Posterior vena cava (tissue), 2 donors: Measurements from ENCODE around the gene MYO19. TPM values are rescaled to one million over a fixed set of nuclear protein-coding genes. Genes with fewer than 3 reads are reported as not detected.

Experiments
- DNase-seq: peaks from one replicate; pipeline ENCODE4 v3.0.0-alpha.2; 2020; ENCODE audit warnings: low spot score
- intact Hi-C, 2 donors: fragments of 100-400 bp; cut with DNase I; formaldehyde crosslinking; loops; one replicate each; pipeline versions ENCODE4 v1.14.1 to v1.14.2; 2022 to 2023
- long read RNA-seq, 2 donors: library from polyadenylated mRNA; unstranded; transcript quantifications; one replicate each; pipeline ENCODE4 v2.0.0, GENCODE V29; 2020 to 2021
- total RNA-seq, 2 donors: library from RNA; stranded (reverse); fragmentation: NEBNext Ultra II Directional; extraction: Animal tissue kit (Norgen Biotek cat#: 25700); gene quantifications; one replicate each; pipeline ENCODE4 v1.2.1, GENCODE V29; 2021
- donor health status: DM: yes; HTN: yes; CAD: no.
- donor health status: DM: yes; HTN: yes; CAD: no.

The MYO19 gene, protein sequence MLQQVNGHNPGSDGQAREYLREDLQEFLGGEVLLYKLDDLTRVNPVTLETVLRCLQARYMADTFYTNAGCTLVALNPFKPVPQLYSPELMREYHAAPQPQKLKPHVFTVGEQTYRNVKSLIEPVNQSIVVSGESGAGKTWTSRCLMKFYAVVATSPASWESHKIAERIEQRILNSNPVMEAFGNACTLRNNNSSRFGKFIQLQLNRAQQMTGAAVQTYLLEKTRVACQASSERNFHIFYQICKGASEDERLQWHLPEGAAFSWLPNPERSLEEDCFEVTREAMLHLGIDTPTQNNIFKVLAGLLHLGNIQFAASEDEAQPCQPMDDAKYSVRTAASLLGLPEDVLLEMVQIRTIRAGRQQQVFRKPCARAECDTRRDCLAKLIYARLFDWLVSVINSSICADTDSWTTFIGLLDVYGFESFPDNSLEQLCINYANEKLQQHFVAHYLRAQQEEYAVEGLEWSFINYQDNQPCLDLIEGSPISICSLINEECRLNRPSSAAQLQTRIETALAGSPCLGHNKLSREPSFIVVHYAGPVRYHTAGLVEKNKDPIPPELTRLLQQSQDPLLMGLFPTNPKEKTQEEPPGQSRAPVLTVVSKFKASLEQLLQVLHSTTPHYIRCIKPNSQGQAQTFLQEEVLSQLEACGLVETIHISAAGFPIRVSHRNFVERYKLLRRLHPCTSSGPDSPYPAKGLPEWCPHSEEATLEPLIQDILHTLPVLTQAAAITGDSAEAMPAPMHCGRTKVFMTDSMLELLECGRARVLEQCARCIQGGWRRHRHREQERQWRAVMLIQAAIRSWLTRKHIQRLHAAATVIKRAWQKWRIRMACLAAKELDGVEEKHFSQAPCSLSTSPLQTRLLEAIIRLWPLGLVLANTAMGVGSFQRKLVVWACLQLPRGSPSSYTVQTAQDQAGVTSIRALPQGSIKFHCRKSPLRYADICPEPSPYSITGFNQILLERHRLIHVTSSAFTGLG
- 10 to 100 TPM; 32.7 to 36.4 TPM for total RNA-seq
- long read RNA-seq, donor 1, partial matches to known transcripts: 4 of 9 reads
- long read RNA-seq, donor 1, other reads (novel, unspliced or antisense): 3 of 9 reads
- long read RNA-seq, donor 2, transcript MYO19-225 (11 exons, 1,640 nt): major isoform, 11 of 24 reads
- long read RNA-seq, donor 2, partial matches to known transcripts: 7 of 24 reads
- long read RNA-seq, donor 2, other reads (novel, unspliced or antisense): 6 of 24 reads

DNA sequence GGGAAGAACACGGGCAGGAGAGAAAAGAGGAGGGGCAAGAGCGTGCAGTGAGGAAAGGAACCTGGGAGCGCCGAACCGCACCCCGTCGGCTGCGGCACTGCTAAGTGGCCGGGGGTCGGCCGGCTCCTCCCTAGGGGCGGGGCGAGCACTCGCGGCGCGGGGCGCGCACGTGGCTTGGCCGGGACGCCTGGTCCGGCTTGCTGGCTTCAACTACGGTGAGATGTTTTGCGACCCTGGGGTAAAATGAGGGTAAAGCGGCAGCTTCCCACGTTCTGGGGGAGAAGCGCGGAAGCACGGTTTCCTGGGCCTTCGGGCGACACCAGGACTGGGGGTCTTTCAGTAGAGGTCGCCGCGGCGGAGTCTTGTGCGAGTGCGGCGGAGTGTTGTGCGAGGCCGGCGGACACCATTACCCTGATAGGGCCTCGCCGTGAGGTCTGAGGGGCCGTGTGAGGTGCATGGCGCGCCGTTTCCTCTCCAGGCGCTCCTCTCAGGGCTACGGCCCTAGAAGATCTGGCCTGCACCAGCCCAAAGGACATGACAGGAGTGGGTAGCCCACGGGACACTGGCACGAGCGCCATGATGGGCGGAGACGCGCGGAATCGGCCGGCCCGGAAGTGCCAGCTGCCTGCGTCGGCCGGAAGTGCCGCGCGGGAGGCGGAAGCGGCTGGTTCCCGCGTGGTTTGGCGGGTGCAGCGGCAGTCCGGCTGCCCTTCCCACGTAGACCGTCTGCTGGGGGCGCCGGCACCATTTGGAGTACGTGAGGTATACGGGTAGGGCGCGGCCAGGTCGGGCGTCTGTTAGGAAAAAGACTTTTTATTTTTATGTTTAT lies at the start of gene MYO19, which contains the start of gene PIGW:
TSS of gene MYO19 (minus strand) at position 29 of the 829 bp plus-strand sequence. CDS start 2,330 bp downstream, outside the sequence.
TSS of gene PIGW (plus strand) at position 148 of the 829 bp plus-strand sequence. CDS start 2,115 bp downstream, outside the sequence.
- peak; percentile 97 for DNase-seq
- intact Hi-C loops: no loop called here

DNA sequence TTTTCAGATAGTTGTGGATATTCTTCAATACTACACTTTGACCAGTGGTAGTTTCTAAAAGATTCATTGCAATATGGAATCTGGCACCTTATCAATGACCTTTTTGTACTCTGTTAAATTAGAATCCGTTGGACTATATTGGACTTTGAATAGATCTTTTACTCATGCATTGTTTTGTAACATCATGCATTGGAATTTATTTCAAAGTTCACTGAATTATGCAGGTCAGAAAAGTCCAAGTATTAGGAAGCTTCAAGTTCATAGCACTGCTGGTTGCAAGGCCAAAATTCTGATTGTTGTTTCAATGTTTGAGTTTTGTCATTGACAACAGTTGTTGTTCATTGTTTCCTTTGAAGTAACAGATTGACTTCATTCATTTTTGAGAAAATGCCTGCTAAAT lies 49.1 kb upstream of the MYO19 start:
- intact Hi-C loops: no loop called here
- DNase-seq: no peak

DNA sequence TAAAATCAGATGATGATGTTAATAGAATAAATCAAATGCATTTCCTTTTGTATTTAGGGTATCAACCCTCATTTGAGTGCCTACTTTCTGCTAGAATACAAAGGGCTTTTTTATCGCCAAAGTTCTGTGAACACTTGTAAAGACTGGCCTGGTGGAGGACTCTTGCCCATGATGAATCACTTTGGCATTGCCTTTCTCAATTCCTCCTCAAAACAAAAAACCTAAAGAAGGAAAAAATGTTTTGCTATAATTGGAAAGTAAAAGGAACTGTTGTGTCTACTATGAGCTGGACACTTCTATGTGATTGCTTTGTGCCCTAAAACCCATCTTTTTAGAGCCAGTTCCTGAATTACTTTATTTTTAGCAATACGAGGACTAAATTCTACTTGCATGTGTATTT lies 44.0 kb upstream of the MYO19 start:
- DNase-seq: no peak
- intact Hi-C loops: no loop called here

DNA sequence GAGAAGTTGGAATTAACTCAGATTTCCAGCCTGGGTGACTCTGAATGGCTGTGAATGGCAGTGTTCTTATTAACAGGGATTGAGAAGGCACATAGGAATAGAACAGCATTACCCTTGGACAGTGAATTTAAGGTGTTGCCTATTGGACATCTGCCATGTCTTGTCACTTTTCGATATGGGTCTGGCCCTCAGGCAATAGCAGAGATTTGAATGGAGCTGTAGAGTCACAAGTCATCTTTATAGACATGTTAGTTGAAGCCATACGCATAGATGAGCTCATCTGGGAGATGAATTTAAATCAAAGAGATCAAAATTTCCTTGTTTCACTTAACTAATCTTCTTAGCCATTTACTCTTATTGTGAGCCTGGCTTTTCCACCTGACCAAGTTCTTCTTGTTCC lies 42.1 kb upstream of the MYO19 start:
- intact Hi-C loops: no loop called here
- no peak for DNase-seq

DNA sequence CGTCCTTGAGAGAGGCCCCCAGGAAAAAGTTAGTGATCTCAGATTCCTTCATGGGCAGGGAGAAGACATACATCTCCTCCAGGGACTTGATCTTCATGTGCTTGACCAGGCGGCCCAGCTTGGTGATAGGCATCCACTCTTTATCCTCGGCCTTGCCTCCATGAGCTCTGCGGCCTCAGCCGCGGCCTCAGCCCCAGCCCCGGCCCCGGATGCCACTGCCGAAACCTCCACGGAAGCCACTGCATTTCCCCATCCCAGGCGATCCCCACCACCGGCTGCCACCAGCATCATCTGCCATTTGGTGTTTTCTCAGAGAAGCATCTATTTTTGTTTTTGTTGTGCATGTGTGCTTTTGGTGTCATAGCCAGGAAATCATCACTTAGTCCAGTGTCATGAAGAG lies 40.4 kb upstream of the MYO19 start:
- intact Hi-C loops: no loop called here
- DNase-seq: no peak

DNA sequence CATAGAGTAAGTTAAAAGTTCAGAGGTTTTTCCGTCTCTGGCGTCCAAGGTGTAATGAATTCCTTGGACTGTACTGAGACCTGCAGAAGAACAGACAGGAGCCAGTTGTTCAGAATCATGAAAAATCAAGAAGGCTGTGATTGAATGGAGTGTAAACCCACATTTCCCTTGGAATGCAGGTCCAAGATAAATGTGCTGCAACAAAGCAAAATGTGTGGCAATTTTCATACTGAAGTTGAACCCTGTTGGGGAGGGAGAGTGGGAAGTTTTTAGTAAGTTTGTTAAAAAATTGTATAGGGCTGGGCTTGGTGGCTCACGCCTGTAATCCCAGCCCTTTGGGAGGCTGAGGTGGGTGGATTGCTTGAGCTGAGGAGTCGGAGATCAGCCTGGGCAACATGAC lies 31.4 kb upstream of the MYO19 start:
- intact Hi-C loops: loop anchor here in 1 of 2 donors (5.0 kb wide), 1 partner anchor 1479 kb away; no protein-coding TSS in a partner anchor
- no peak for DNase-seq

DNA sequence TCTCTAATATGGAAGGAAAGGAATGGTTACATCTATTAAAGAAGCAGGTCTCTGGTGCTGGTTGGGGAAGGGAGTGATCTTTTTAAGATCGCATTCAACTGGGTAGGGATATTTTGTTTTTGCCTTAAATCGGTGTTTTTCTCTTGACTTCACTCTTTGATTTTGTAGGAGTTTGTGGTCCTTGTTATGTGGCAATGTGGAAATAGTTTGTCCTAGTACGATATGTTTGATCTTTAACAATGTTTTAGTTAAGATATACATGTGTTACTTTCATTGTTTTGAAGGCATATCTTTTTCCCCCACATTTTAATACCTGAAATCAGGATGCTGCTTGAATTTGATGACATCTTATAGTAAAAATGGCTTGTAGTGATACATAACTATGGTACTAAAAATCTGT lies 18.8 kb upstream of the MYO19 start:
- no peak for DNase-seq
- intact Hi-C loops: no loop called here

DNA sequence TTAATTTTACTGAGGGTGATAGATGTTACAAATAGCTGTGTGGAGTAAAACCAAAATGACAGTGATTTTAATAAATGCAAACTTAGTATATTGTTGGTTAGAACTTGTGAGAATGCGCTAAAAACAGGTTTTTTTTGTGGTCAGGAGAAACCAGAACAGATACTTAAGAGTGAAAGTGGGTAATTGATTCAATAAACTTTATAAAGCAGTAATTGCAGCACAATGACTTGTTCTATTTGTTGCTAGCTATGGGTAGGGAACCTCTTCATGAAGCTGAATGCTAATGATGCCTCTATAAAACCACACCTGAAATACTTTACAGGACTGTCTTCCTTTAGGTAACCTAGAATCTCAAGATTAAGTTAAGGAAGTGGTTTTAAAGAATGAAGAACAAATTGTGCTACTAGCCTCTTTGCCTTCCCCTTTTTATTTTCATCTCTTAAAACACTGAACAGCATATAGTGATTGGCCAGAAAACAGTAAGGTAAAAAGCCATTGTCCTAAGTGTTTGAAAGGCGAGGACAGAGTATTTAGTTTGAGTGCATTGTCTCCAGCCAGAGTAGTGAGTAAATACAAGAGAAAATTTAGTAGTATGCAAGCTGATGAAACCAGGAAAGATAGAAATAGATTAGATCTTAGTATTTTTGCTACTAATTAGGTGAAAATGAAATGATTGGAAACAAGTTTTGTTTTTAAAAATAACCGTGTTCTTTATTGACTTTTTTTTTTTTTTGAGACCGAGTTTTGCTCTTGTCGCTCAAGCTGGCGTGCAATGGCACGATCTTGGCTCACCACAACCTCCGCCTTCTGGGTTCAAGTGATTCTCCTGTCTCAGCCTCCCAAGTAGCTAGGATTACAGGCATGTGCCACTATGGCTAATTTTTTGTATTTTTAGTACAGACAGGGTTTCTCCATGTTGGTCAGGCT lies 16.1 kb upstream of the MYO19 start:
- DNase-seq: no peak
- intact Hi-C loops: no loop called here

DNA sequence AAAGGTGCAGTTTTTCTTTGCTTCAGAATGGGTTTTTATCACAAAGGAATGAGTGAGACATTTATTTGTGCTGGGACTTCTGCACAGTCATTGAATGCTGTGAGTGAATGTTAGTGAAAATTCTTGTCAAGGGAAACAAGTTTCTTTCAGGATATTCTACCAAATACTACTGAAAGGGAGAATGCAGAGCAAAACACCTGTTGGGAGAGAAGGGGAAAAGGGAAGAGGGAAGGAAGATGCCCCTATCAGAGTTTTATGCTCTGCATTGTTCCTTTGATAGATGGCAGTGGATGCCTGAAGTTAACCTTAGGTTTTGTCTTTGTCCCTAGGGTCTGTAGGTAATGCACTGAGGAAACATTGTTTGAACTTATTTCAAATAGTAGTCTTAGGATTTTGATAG lies 13.1 kb upstream of the MYO19 start:
- no peak for DNase-seq
- intact Hi-C loops: no loop called here

DNA sequence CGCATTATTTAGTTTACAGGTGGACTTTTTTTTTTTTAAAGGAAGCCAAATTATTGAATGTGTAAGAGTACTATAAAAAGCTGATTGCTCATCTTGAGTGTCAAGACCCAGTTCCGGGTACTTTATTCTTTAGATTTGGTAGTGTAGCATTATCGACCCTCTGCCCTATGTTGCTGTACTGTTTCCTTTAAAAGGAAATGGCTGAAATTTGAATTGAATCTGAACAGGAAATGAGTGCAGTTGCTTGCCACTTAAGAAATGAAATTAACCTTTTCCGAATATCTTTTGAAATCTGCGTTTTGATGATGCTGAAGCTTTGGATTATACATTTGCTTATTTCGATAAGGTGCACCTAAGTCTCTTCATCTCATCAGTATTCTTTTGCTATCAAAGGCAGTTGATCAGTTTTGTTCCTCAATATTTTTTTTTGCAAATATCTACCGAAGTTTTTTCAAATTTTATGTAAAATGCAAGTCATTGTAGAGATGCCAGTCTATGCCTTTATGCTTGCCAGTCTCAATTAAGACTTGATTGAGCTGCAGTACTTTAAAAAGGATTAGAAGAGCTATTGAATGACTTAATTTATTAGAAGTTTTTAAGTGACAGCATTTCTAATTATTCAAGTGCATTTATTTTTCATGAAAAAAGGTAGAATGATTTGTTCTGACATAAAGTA lies 11.9 kb upstream of the MYO19 start:
- intact Hi-C loops: no loop called here
- no peak for DNase-seq

DNA sequence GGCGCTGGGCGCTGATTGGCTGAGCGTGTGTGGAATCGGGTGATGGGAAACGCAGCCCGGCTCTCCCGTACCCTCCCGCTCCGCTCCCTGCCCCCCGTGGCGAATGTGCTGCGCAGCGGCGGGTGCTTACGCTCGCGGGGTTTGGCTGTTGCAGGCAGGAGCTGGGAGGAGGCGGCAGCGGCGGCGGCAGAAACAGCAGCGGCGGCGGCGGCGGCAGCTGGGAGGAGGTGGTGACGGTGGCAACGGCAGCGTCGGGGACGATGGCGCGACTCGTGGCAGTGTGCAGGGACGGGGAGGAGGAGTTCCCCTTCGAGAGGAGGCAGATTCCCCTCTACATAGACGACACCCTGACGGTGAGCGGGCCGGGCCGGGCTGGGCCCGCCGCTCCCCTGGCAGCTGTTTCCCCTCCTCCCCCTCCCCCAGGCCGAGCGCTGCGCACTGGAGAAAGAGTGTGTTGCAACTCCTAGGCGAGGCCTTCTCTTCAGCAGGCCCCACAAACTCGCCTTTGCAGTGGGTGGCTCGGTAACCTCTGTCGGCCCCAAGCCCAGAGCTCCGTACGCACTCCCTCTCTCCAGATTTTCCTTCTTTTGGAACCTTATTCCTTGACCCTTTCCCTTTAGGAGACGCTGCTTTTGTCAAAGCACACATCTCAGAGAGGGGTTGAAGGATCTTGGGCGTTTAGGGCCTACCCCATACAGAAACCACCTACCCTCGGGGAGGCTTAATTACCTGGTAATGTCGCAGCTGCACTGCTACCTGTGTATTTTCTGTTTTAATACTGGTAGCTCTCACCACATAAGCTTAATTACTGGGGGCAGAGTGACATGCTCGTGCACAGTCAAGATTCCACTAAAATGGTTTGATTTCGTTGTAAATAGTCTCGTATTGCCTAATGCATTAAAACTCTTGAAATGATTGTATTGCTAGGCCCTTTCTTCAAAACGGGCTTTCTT lies 11.1 kb upstream of the MYO19 start:
- intact Hi-C loops: no loop called here

DNA sequence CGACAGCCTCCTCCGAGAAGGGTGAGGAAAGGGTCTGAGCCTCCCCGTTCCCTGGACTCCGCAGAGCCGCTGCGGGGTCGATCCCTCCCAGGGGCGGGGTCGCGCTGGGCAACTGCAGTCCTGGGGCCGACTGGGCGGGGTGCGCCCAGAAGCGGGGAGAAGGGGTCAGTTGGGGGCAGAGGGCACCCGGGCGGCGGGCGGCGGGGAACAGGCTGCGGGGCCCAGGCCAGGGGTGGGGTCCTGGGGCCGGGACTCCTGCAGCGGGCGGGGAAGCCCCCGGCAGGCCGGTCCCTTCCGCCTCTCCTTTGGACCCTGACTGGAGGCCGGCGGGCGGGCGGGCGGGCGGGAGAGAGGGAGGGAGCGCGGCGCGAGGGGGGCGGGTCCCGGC lies 10.4 kb upstream of the MYO19 start:
- intact Hi-C loops: no loop called here
- no peak for DNase-seq

More for the DNA sequence above, 11.1 kb upstream of the MYO19 start:
- peak; percentile 99 for DNase-seq

DNA sequence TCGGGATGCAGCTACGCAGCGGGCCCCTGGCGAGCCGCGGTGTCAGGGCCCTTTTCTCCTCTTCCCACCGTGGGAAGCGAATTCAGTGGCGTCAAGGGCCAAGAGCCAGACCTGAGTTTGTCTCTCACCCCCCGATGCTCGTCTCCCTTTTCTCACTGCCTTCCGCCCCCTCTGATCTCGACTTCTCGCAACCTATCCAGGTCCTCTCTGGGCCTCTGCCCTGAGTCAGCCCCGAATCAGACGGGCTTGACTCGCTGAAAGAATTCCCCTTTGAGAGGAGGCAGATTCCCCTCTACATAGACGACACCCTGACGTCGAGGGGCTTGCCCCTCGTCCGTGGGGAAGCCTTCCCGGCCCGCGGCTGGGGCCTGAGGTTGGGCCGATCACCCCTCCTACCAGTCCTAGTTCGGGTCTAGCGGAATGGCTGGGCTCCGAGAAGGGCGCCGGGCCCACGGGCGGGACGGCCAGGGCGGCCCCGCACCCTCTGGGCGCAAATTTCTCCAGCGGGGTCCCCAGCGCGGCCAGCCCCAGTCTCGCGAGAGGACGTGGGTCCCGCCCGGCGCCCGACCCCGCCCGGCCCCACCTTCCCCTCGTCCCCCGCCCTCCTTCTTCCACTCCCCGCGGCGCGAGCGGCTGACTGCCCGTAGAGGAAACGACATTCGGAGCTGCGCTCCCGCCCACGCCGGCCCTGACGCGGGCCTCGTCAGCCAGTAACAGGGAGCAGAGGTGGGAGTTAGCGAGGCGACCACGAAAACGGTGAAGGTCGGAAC lies 9.8 kb upstream of the MYO19 start, which contains the start of gene GGNBP2:
TSS of gene GGNBP2 (plus strand) at position 613 of the 770 bp plus-strand sequence. CDS start 806 bp downstream, outside the sequence.
- intact Hi-C loops: no loop called here
- peak; percentile 98 for DNase-seq

DNA sequence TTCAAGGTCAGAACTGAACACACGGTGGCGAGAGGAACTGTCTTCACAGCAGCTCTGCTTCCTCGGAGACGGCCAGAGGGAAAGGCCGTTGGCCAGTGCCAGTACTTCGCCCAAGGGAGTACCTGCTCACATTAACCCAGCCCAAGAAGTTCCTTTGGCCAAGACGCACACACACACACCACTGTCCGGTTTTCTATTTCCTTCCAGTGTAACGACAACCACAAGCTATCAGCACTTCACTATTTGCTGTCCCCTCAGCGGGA lies 9.3 kb upstream of the MYO19 start:
- peak; percentile 84 for DNase-seq
- intact Hi-C loops: no loop called here

DNA sequence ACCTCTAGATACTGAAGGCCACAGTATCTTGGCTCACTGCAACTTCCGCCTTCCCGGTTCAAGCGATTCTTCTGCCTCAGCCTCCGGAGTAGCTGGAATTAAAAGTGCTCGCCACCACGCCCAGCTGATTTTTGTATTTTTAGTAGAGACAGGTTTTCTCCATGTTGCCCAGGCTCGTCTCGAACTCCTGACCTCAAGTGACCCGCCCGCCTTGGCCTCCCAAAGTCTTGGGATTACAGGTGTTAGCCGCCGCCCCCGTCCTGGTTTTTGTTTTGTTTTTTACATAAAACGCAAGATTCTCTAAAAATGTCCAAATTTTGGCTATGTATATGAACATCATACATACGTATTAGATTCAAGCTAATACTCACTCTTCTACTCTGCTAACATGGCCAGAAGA lies 8.1 kb upstream of the MYO19 start:
- no peak for DNase-seq
- intact Hi-C loops: no loop called here

DNA sequence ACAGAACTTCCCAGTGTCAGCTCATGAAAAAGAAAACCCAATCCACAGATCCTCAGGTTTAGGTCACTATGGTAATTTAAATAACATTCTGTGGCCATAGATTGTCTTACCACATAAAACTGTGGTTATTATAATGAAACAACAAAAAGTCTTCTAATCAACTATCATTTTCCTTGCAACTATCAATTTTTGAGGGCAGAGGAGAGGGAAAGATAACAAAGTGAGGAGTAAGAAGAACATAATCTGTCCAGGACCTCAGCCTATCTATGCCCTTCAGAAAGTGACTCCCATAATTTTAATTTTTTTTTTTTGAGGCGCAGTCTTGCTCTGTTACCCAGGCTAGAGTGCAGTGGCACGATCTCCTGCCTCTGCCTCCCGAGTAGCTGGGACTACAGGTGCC lies 6.0 kb upstream of the MYO19 start:
- intact Hi-C loops: no loop called here
- no peak for DNase-seq
